Psoas muscle (tissue), 8 donors: Measurements from ENCODE around the gene HLF. TPM values are rescaled to one million over a fixed set of nuclear protein-coding genes. Genes with fewer than 3 reads are reported as not detected.
A peak's percentile ranks its signal among the peaks of the same experiment; 100 is the strongest.

Experiments
- ATAC-seq, 4 donors: fragments of 200-7000 bp; cut with Tn5 transposase; one replicate each; pipeline ENCODE4 v1.9.1; 2020; ENCODE audit warnings: moderate library complexity in 3 of 4, mild to moderate bottlenecking in 2 of 4
- DNase-seq, 2 donors: peaks; one replicate each; pipeline ENCODE4 v3.0.0-alpha.2; 2020
- H3K27ac ChIP-seq: fragments of 200-600 bp; one replicate; pipeline ENCODE4 v1.8.0; 2022
- H3K27me3 ChIP-seq, 3 donors: fragments of 200-600 bp in 1 of 3; one replicate each; pipeline versions ENCODE4 v1.6.1 to v1.8.0; 2013 to 2022; ENCODE audit warnings: low read length in 2 of 3, mild to moderate bottlenecking in 2 of 3, moderate library complexity in 1 of 3; ENCODE audit not compliant: insufficient read depth in 3 of 3
- H3K36me3 ChIP-seq, 2 donors: fragments of 200-600 bp in 1 of 2; one replicate each; pipeline versions ENCODE4 v1.6.1 to v1.8.0; 2013 to 2022; ENCODE audit warnings: low read depth in 1 of 2, mild to moderate bottlenecking in 1 of 2, moderate library complexity in 1 of 2; ENCODE audit not compliant: insufficient read depth in 1 of 2
- H3K4me1 ChIP-seq: fragments of 200-600 bp; one replicate; pipeline ENCODE4 v1.8.0; 2022
- H3K4me3 ChIP-seq: fragments of 200-600 bp; one replicate; pipeline ENCODE4 v1.8.0; 2022; ENCODE audit warnings: mild to moderate bottlenecking
- H3K9me3 ChIP-seq: fragments of 200-600 bp; one replicate; pipeline ENCODE4 v1.8.0; 2022
- CTCF ChIP-seq: fragments of 200-600 bp; IDR thresholded peaks from one replicate; pipeline ENCODE4 v1.8.0; 2022; ENCODE audit warnings: antibody characterized with exemption
- WGBS, 3 donors: extraction: QIAGEN DNeasy Blood & Tissue Kit; methylation state at CpG; one replicate each; pipeline versions ENCODE4 v1.1.6 to v1.1.7; 2013; 5-methylcytosine and 5-hydroxymethylcytosine counted together
- intact Hi-C, 2 donors: fragments of 100-400 bp; cut with DNase I; formaldehyde crosslinking; loops; one replicate each; pipeline versions ENCODE4 v1.11.0 to v1.14.2; 2022
- polyA plus RNA-seq, 3 donors: library from polyadenylated mRNA; stranded (reverse); fragments of 200-250 nt; gene quantifications; one replicate each; pipeline ENCODE4 v1.2.3, GENCODE V29; 2013
- total RNA-seq, 4 donors: library from RNA; stranded (reverse); fragmentation: NEBNext Ultra II Directional in 2 of 4; extraction: Animal tissue kit (Norgen Biotek cat#: 25700) in 2 of 4; gene quantifications; one replicate each; pipeline versions ENCODE4 v1.2.1 to v1.2.4, GENCODE V29; 2021 to 2023
- donor health status: healthy with polysubstance abuse.
- donor health status: DM: no; HTN: no; CAD: no; lungs with moderate emphysema.
- donor health status: Bipolar disorder and iron deficiency.
- donor health status: healthy.
- donor health status: DM: yes; HTN: yes; CAD: no.
- donor health status: DM: no; HTN: no; CAD: no.
- donor health status: DM: no; HTN: no; CAD: no.
- donor health status: DM: yes; HTN: yes; CAD: no.

HLF gene
- total and polyA plus RNA-seq, 7 donors = 0.59 to 5.0 (median 3.7) TPM

- intact Hi-C loops = no loop called here
- Histone ChIP-seq H3K36me3 (no peaks in the 10 kb centered on the region), H3K4me3 (peak overlapping the region; percentile 20), H3K9me3 (no peaks in the 10 kb centered on the region), H3K27me3 (no peaks in the 10 kb centered on the region), H3K27ac (peak overlapping the region; percentile 67), H3K4me1 (peaks cover 36% of the 10 kb centered on the region)
- DNase-seq (peak; percentile 88 to 94), ATAC-seq (peak; percentile 66 to 94 (median 83))
- TF ChIP-seq CTCF = no peak
- WGBS, 3 donors = 26 to 41% (median 29%) methylated on average over 11 of the region's 11 CpGs
Observed at GRCh38 chr17:55285340-55286301, 20.9 kb downstream of the HLF start.

GRCh38 chr17:55286681-55287589 lies 22.2 kb downstream of the HLF start:
- intact Hi-C loops = no loop called here
- ATAC-seq (peak in 1 of 4 donors; percentile 48), DNase-seq (no peak)
- WGBS, 3 donors = 63 to 69% (median 65%) methylated on average over 3 of the region's 3 CpGs
- Histone ChIP-seq H3K4me1 (peaks cover 36% of the 10 kb centered on the region), H3K36me3 (no peaks in the 10 kb centered on the region), H3K27ac (no peak overlapping the region), H3K27me3 (no peaks in the 10 kb centered on the region), H3K4me3 (no peak overlapping the region), H3K9me3 (peaks cover 5% of the 10 kb centered on the region)
- no peak for TF ChIP-seq CTCF

- 95 to 96% (median 96%) methylated on average over 7 of the region's 7 CpGs for WGBS, 3 donors
- H3K27ac ChIP-seq = no peak overlapping the region
- DNase-seq = no peak
Observed at GRCh38 chr17:55288356-55289105, 23.8 kb downstream of the HLF start.

More at GRCh38 chr17:55288356-55289105, 23.8 kb downstream of the HLF start:
- intact Hi-C loops = no loop called here
- Histone ChIP-seq H3K9me3 (peaks cover 5% of the 10 kb centered on the region), H3K4me3 (no peak overlapping the region), H3K4me1 (peaks cover 33% of the 10 kb centered on the region), H3K27me3 (no peaks in the 10 kb centered on the region), H3K36me3 (no peaks in the 10 kb centered on the region)
- TF ChIP-seq CTCF = no peak
- no peak for ATAC-seq
